Muscle layer of colon (tissue), 2 donors: ENCODE data around the gene FNDC3B.

Experiments used
- H3K27ac ChIP-seq: one replicate; pipeline ENCODE4 v1.7.0; 2013; ENCODE audit warnings: low read depth, mild to moderate bottlenecking, low read length, moderate library complexity
- H3K27me3 ChIP-seq, 2 donors: one replicate each; pipeline ENCODE4 v1.7.0; 2013; ENCODE audit warnings: low read length in 2 of 2, mild to moderate bottlenecking in 2 of 2; ENCODE audit not compliant: insufficient read depth in 2 of 2, control insufficient read depth in 1 of 2
- H3K36me3 ChIP-seq: one replicate; pipeline ENCODE4 v1.7.0; 2013; ENCODE audit warnings: mild to moderate bottlenecking, low read length; ENCODE audit not compliant: insufficient read depth
- H3K4me1 ChIP-seq: one replicate; pipeline ENCODE4 v1.7.0; 2013; ENCODE audit warnings: mild to moderate bottlenecking, low read length; ENCODE audit not compliant: insufficient read depth
- H3K4me3 ChIP-seq, 2 donors: one replicate each; pipeline ENCODE4 v1.7.0; 2013; ENCODE audit warnings: low read length in 2 of 2, low read depth in 1 of 2, mild to moderate bottlenecking in 1 of 2, moderate library complexity in 1 of 2
- H3K9ac ChIP-seq: one replicate; pipeline ENCODE4 v1.7.0; 2013; ENCODE audit warnings: low read length
- H3K9me3 ChIP-seq: one replicate; pipeline ENCODE4 v1.7.0; 2013; ENCODE audit warnings: mild to moderate bottlenecking, low read length
- donor health status: abdominal sarcoma.
- donor health status: Adenocarcinoma of cecum.

FNDC3B gene

GRCh38 chr3:172325461-172325860, 286.1 kb downstream of the FNDC3B start:
- Histone ChIP-seq H3K36me3 (peaks cover 34% of the 10 kb centered on the region), H3K4me1 (peaks cover 7% of the 10 kb centered on the region), H3K4me3 (no peak overlapping the region), H3K27me3 (no peaks in the 10 kb centered on the region), H3K9ac (no peak overlapping the region), H3K27ac (no peak overlapping the region), H3K9me3 (no peaks in the 10 kb centered on the region)

GRCh38 chr3:172326993-172327392, 287.6 kb downstream of the FNDC3B start:
- peaks cover 37% of the 10 kb centered on the region for H3K36me3 ChIP-seq

GRCh38 chr3:172328282-172328681, 288.9 kb downstream of the FNDC3B start:
- peaks cover 37% of the 10 kb centered on the region for H3K36me3 ChIP-seq
- H3K27ac ChIP-seq, result no peak overlapping the region
- no peak overlapping the region for H3K4me3 ChIP-seq
- no peaks in the 10 kb centered on the region for H3K27me3 ChIP-seq
- no peaks in the 10 kb centered on the region for H3K9me3 ChIP-seq
- H3K9ac ChIP-seq, result no peak overlapping the region
- peaks cover 6% of the 10 kb centered on the region for H3K4me1 ChIP-seq

More at GRCh38 chr3:172326993-172327392, 287.6 kb downstream of the FNDC3B start:
- H3K4me1 ChIP-seq, result no peaks in the 10 kb centered on the region
- H3K27me3 ChIP-seq, result no peaks in the 10 kb centered on the region
- no peak overlapping the region for H3K9ac ChIP-seq
- H3K9me3 ChIP-seq, result no peaks in the 10 kb centered on the region
- H3K4me3 ChIP-seq, result no peak overlapping the region
- H3K27ac ChIP-seq, result no peak overlapping the region

GRCh38 chr3:172329070-172329469, 289.7 kb downstream of the FNDC3B start:
- Histone ChIP-seq H3K27ac (no peak overlapping the region), H3K9me3 (no peaks in the 10 kb centered on the region), H3K36me3 (peaks cover 42% of the 10 kb centered on the region)

GRCh38 chr3:172330413-172330812, 291.0 kb downstream of the FNDC3B start:
- Histone ChIP-seq H3K36me3 (peaks cover 29% of the 10 kb centered on the region), H3K4me3 (no peak overlapping the region), H3K9ac (no peak overlapping the region), H3K4me1 (peaks cover 6% of the 10 kb centered on the region), H3K27ac (no peak overlapping the region), H3K27me3 (no peaks in the 10 kb centered on the region), H3K9me3 (no peaks in the 10 kb centered on the region)

More at GRCh38 chr3:172329070-172329469, 289.7 kb downstream of the FNDC3B start:
- peaks cover 6% of the 10 kb centered on the region for H3K4me1 ChIP-seq
- H3K27me3 ChIP-seq, result no peaks in the 10 kb centered on the region
- H3K4me3 ChIP-seq, result no peak overlapping the region
- no peak overlapping the region for H3K9ac ChIP-seq

GRCh38 chr3:172332256-172333041, 293.1 kb downstream of the FNDC3B start:
- Histone ChIP-seq H3K4me1 (peaks cover 6% of the 10 kb centered on the region), H3K4me3 (no peak overlapping the region), H3K9me3 (no peaks in the 10 kb centered on the region), H3K27ac (no peak overlapping the region), H3K36me3 (peaks cover 32% of the 10 kb centered on the region), H3K9ac (no peak overlapping the region), H3K27me3 (no peaks in the 10 kb centered on the region)

GRCh38 chr3:172333042-172333377, 293.6 kb downstream of the FNDC3B start:
- peaks cover 6% of the 10 kb centered on the region for H3K4me1 ChIP-seq
- H3K36me3 ChIP-seq, result peaks cover 31% of the 10 kb centered on the region
- no peak overlapping the region for H3K27ac ChIP-seq

GRCh38 chr3:172333692-172334457, 294.5 kb downstream of the FNDC3B start:
- no peaks in the 10 kb centered on the region for H3K9me3 ChIP-seq
- H3K27ac ChIP-seq, result no peak overlapping the region
- no peak overlapping the region for H3K4me3 ChIP-seq
- H3K36me3 ChIP-seq, result peaks cover 22% of the 10 kb centered on the region
- no peak overlapping the region for H3K9ac ChIP-seq
- no peaks in the 10 kb centered on the region for H3K27me3 ChIP-seq
- H3K4me1 ChIP-seq, result peaks cover 6% of the 10 kb centered on the region

More at GRCh38 chr3:172333042-172333377, 293.6 kb downstream of the FNDC3B start:
- Histone ChIP-seq H3K9me3 (no peaks in the 10 kb centered on the region), H3K27me3 (no peaks in the 10 kb centered on the region), H3K9ac (no peak overlapping the region), H3K4me3 (no peak overlapping the region)

GRCh38 chr3:172334671-172335207, 295.4 kb downstream of the FNDC3B start:
- Histone ChIP-seq H3K9me3 (no peaks in the 10 kb centered on the region), H3K4me1 (peaks cover 6% of the 10 kb centered on the region), H3K4me3 (no peak overlapping the region), H3K36me3 (peaks cover 16% of the 10 kb centered on the region), H3K27me3 (no peaks in the 10 kb centered on the region), H3K9ac (no peak overlapping the region), H3K27ac (no peak overlapping the region)

- Histone ChIP-seq H3K4me3 (no peak overlapping the region), H3K27ac (no peak overlapping the region), H3K9ac (no peak overlapping the region), H3K36me3 (peaks cover 36% of the 10 kb centered on the region), H3K27me3 (no peaks in the 10 kb centered on the region), H3K9me3 (no peaks in the 10 kb centered on the region), H3K4me1 (no peaks in the 10 kb centered on the region)
Measured at GRCh38 chr3:172339892-172340291, 300.5 kb downstream of the FNDC3B start.

- no peak overlapping the region for H3K27ac ChIP-seq
- no peaks in the 10 kb centered on the region for H3K27me3 ChIP-seq
- no peaks in the 10 kb centered on the region for H3K9me3 ChIP-seq
- H3K9ac ChIP-seq, result no peak overlapping the region
- no peak overlapping the region for H3K4me3 ChIP-seq
- H3K4me1 ChIP-seq, result no peaks in the 10 kb centered on the region
- peaks cover 42% of the 10 kb centered on the region for H3K36me3 ChIP-seq
Measured at GRCh38 chr3:172340583-172340982, 301.2 kb downstream of the FNDC3B start.
